ENCODE data around the gene RTKN. TPM values are rescaled to one million over a fixed set of nuclear protein-coding genes. Genes with fewer than 3 reads are reported as not detected.

Gene RTKN
- total and polyA plus RNA-seq, 2 of the 13 experiments (the other 11 are each of a cell fraction or from before 2014, with no cell fraction given): 159 to 166 TPM

DNA sequence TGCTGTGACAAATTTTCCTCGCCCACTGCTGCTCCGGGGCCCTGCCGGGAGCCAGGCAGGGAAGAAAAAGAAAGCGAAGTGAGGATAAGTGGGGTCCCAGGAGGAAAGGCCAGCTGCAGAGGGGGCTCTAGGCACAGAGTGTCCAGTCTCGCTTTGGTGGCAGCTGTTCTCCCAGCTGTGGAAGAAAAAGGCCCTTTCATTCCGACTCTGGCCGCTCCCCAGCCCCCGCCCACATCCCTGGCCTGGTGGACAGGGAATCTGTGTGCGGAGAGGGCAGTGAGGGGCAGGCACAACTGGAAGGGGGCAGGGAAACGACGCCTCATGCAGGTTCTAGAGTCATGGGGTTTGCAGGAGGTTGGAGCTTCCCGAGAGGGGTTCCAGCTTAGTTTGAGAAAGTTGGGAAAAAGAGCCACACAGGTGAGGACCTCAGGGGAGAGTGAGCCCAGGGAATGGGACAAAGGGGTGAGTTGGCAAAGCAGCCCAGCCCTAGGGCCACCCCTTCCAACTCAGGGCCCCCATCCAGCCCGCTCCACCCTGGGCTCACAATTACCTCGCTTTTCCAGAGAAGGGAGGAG, 1.8 kb downstream of the RTKN start (continued):
- TF ChIP-seq, protein P1, sequence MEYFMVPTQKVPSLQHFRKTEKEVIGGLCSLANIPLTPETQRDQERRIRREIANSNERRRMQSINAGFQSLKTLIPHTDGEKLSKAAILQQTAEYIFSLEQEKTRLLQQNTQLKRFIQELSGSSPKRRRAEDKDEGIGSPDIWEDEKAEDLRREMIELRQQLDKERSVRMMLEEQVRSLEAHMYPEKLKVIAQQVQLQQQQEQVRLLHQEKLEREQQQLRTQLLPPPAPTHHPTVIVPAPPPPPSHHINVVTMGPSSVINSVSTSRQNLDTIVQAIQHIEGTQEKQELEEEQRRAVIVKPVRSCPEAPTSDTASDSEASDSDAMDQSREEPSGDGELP (IDR thresholded peaks at IDR 0.05; ENCODE audit: borderline replicate concordance, low read depth): peak; percentile 91
- TF ChIP-seq NCOA1 (CRISPR knock-in tag; IDR thresholded peaks at IDR 0.05) (0 out of 2 replicates have a peak, but pooled peaks have one; percentile 51), ZNF121 (CRISPR knock-in tag; IDR thresholded peaks at IDR 0.05) (peak; percentile 39; the same call in 1 of the 2 replicates), SP2 (CRISPR knock-in tag; IDR thresholded peaks at IDR 0.05) (peak; percentile 38; the same call in 1 of the 2 replicates), ZNF512 (CRISPR knock-in tag; IDR thresholded peaks at IDR 0.05) (no peak), ZNF572 (CRISPR knock-in tag; IDR thresholded peaks at IDR 0.05) (peak; percentile 85; the same call in 1 of the 2 replicates), ZNF281 (CRISPR knock-in tag; IDR thresholded peaks at IDR 0.05; ENCODE audit: borderline replicate concordance) (peak; percentile 73), FOSL1 (CRISPR knock-in tag; IDR thresholded peaks at IDR 0.05; ENCODE audit: borderline replicate concordance) (no peak), NCOR1 (IDR thresholded peaks at IDR 0.05; ENCODE audit: borderline replicate concordance, low read length) (peak; percentile 14; the same call in 1 of the 2 replicates), EED (CRISPR knock-in tag; IDR thresholded peaks at IDR 0.05) (0 out of 2 replicates have a peak, but pooled peaks have one; percentile 55), ZNF343 (CRISPR knock-in tag; IDR thresholded peaks at IDR 0.05) (no peak), FOXO4 (CRISPR knock-in tag; conservative IDR thresholded peaks at IDR 0.05) (no peak), ZSCAN31 (CRISPR knock-in tag; IDR thresholded peaks at IDR 0.05; ENCODE audit: low read depth) (peak; percentile 18; the same call in 1 of the 2 replicates), ZNF674 (CRISPR knock-in tag; IDR thresholded peaks at IDR 0.05; ENCODE audit: low read depth) (0 out of 2 replicates have a peak, but pooled peaks have one; percentile 19)
- TF ChIP-seq, protein P2, sequence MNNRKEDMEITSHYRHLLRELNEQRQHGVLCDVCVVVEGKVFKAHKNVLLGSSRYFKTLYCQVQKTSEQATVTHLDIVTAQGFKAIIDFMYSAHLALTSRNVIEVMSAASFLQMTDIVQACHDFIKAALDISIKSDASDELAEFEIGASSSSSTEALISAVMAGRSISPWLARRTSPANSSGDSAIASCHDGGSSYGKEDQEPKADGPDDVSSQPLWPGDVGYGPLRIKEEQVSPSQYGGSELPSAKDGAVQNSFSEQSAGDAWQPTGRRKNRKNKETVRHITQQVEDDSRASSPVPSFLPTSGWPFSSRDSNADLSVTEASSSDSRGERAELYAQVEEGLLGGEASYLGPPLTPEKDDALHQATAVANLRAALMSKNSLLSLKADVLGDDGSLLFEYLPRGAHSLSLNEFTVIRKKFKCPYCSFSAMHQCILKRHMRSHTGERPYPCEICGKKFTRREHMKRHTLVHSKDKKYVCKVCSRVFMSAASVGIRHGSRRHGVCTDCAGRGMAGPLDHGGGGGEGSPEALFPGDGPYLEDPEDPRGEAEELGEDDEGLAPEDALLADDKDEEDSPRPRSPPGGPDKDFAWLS (CRISPR knock-in tag; IDR thresholded peaks at IDR 0.05; ENCODE audit: borderline replicate concordance): 0 out of 2 replicates have a peak, but pooled peaks have one; percentile 61
- TF ChIP-seq, protein P3, sequence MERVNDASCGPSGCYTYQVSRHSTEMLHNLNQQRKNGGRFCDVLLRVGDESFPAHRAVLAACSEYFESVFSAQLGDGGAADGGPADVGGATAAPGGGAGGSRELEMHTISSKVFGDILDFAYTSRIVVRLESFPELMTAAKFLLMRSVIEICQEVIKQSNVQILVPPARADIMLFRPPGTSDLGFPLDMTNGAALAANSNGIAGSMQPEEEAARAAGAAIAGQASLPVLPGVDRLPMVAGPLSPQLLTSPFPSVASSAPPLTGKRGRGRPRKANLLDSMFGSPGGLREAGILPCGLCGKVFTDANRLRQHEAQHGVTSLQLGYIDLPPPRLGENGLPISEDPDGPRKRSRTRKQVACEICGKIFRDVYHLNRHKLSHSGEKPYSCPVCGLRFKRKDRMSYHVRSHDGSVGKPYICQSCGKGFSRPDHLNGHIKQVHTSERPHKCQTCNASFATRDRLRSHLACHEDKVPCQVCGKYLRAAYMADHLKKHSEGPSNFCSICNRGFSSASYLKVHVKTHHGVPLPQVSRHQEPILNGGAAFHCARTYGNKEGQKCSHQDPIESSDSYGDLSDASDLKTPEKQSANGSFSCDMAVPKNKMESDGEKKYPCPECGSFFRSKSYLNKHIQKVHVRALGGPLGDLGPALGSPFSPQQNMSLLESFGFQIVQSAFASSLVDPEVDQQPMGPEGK (CRISPR knock-in tag; IDR thresholded peaks at IDR 0.05): peak; percentile 83
